Panc1 (cell line): ENCODE results near the gene LBR.

Source experiments
- CTCF ChIP-seq: fragments of 450-650 bp; IDR thresholded peaks from 2 replicates; pipeline ENCODE4 v1.5.1; 2017; ENCODE audit warnings: mild to moderate bottlenecking
- SIN3A ChIP-seq: IDR thresholded peaks from 2 replicates; pipeline ENCODE4 v1.6.1; 2012; ENCODE audit warnings: low read depth, mild to moderate bottlenecking, low read length, moderate library complexity, borderline replicate concordance; ENCODE audit not compliant: insufficient read depth
- TCF7L2 ChIP-seq: IDR thresholded peaks from 2 replicates; pipeline ENCODE4 v1.6.1; 2011; ENCODE audit warnings: mild to moderate bottlenecking, low read depth, low read length, inconsistent platforms

GRCh38 chr1:225408249-225408648 lies 19.6 kb downstream of the LBR start:
- no peak for TF ChIP-seq CTCF
- TF ChIP-seq SIN3A: no peak
- TF ChIP-seq TCF7L2: no peak
